Measurements from ENCODE around the gene MRGPRF.
A peak's percentile ranks its signal among the peaks of the same experiment; 100 is the strongest.

The MRGPRF gene

GRCh38 chr11:69057236-69057635 lies 44.2 kb upstream of the MRGPRF start:
- Histone ChIP-seq H3K4me2 (no peak overlapping the region; the same call in 1 of the 2 replicates), H4K20me1 (ENCODE audit: insufficient read depth) (no peaks in the 10 kb centered on the region), H3K79me2 (ENCODE audit: insufficient read depth, low read depth) (no peaks in the 10 kb centered on the region), H3K9ac (no peak overlapping the region), H3K4me3 (IDR thresholded peaks at IDR 0.05; ENCODE audit: insufficient read depth, low read depth, low read length) (no peak overlapping the region), H3K27me3 (ENCODE audit: insufficient read depth, low read depth) (no peaks in the 10 kb centered on the region), H3K27ac (no peak overlapping the region), H3K4me1 (ENCODE audit: low read depth, poor library complexity, severe bottlenecking) (peaks cover 51% of the 10 kb centered on the region), H3K36me3 (ENCODE audit: insufficient read depth) (no peaks in the 10 kb centered on the region), H2AFZ (ENCODE audit: low read depth) (no peak overlapping the region)
- no peak for TF ChIP-seq CTCF (conservative IDR thresholded peaks at IDR 0.05; ENCODE audit: low read depth, low read length)

- peak overlapping the region; percentile 88 for H3K4me2 ChIP-seq
- no peaks in the 10 kb centered on the region for H3K27me3 ChIP-seq (ENCODE audit: insufficient read depth, low read depth)
- no peak overlapping the region for H3K4me3 ChIP-seq (IDR thresholded peaks at IDR 0.05; ENCODE audit: insufficient read depth, low read depth, low read length)
- H3K27ac ChIP-seq, result peak overlapping the region; percentile 83
- H3K4me1 ChIP-seq (ENCODE audit: low read depth, poor library complexity, severe bottlenecking), result peaks cover 65% of the 10 kb centered on the region
- H3K79me2 ChIP-seq (ENCODE audit: insufficient read depth, low read depth), result peaks cover 7% of the 10 kb centered on the region; the same call in 1 of the 2 replicates
- H4K20me1 ChIP-seq (ENCODE audit: insufficient read depth), result no peaks in the 10 kb centered on the region
- H3K9ac ChIP-seq, result peak overlapping the region; percentile 51; the same call in 1 of the 2 replicates
- TF ChIP-seq CTCF (conservative IDR thresholded peaks at IDR 0.05; ENCODE audit: low read depth, low read length), result no peak
- 0 out of 2 replicates have a peak overlapping the region, but pooled peaks have one; percentile 32 for H2AFZ ChIP-seq (ENCODE audit: low read depth)
- H3K36me3 ChIP-seq (ENCODE audit: insufficient read depth), result no peaks in the 10 kb centered on the region
These were observed 42.8 kb upstream of the MRGPRF start for GRCh38 chr11:69055598-69056516.

DNA sequence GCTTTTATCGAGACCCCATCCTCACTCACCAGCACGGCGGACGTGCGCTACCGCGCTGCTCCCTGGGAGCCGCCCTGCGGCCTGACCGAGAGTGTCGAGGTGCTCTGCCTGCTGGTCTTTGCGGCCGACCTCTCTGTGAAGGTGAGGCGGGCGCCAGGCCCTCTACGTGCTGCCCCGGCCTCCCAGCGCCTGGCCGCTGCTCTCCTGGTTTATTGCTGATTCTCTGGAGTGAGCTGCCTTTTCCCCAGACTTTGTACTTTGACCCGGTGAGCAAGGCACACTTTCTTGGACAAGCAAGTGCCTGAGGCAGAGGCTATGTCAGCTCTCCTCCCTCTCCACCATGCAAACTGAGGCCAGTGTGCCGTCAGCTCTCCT lies 42.2 kb upstream of the MRGPRF start:
- Histone ChIP-seq H3K27me3 (ENCODE audit: insufficient read depth, low read depth) (no peaks in the 10 kb centered on the region), H3K9ac (peak overlapping the region; percentile 51; the same call in 1 of the 2 replicates), H3K4me1 (ENCODE audit: low read depth, poor library complexity, severe bottlenecking) (peaks cover 69% of the 10 kb centered on the region), H2AFZ (ENCODE audit: low read depth) (no peak overlapping the region), H3K36me3 (ENCODE audit: insufficient read depth) (no peaks in the 10 kb centered on the region), H3K79me2 (ENCODE audit: insufficient read depth, low read depth) (peaks cover 8% of the 10 kb centered on the region; the same call in 1 of the 2 replicates), H3K4me3 (IDR thresholded peaks at IDR 0.05; ENCODE audit: insufficient read depth, low read depth, low read length) (no peak overlapping the region), H3K27ac (peak overlapping the region; percentile 83), H4K20me1 (ENCODE audit: insufficient read depth) (no peaks in the 10 kb centered on the region), H3K4me2 (peak overlapping the region; percentile 88)
- TF ChIP-seq CTCF (conservative IDR thresholded peaks at IDR 0.05; ENCODE audit: low read depth, low read length), result no peak

GRCh38 chr11:69054397-69055211 lies 41.6 kb upstream of the MRGPRF start:
- Histone ChIP-seq H3K9ac (no peak overlapping the region; the same call in 1 of the 2 replicates), H3K27ac (peak overlapping the region; percentile 83; the same call in 1 of the 2 replicates), H2AFZ (ENCODE audit: low read depth) (no peak overlapping the region), H3K4me1 (ENCODE audit: low read depth, poor library complexity, severe bottlenecking) (peaks cover 74% of the 10 kb centered on the region), H3K4me3 (IDR thresholded peaks at IDR 0.05; ENCODE audit: insufficient read depth, low read depth, low read length) (no peak overlapping the region), H3K4me2 (peak overlapping the region; percentile 88), H3K79me2 (ENCODE audit: insufficient read depth, low read depth) (peaks cover 8% of the 10 kb centered on the region; the same call in 1 of the 2 replicates), H4K20me1 (ENCODE audit: insufficient read depth) (no peaks in the 10 kb centered on the region), H3K27me3 (ENCODE audit: insufficient read depth, low read depth) (no peaks in the 10 kb centered on the region), H3K36me3 (ENCODE audit: insufficient read depth) (no peaks in the 10 kb centered on the region)
- TF ChIP-seq CTCF (conservative IDR thresholded peaks at IDR 0.05; ENCODE audit: low read depth, low read length), result no peak
